Measurements from ENCODE around the gene PRKG1.
"Not testable (repeated sequence)": the region's sequence is repeated elsewhere in the genome, so short reads cannot be mapped to it uniquely, and the experiment has no call there.

Gene PRKG1

DNA sequence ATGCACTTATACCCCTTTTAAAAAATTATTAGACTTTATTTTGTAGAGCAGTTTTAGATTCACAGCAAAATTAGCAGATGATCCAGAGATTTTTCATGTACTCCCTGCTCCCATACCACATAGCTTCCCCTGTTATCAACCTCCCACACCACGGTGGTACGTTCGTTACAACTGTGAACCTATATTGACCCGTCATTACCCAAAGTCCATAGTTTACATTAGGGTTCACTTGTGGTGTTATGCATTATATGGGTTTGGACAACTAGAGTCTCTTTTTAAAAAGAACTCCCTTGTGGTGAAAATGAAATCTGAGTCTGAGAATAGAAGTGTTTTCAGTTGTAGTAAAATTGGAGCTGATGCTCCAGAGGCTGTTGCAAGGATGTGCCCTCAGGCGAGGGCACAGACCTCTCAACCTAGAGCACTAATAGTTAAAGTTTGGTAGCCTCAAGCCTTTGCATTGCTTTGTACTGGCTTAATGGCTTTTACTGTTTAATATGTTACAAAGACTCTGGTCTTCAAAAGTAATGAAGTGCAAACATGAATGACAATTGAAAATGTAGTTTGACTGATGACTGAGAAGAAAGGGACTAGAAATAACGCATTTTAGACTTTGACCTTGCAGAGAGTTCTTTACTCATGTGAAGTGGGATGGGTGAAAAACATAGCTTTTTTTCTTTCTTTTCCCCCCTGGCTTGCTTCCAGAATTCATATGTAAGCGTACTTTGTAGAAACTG is 655.7 kb downstream of the PRKG1 start:
- DNase-seq = no peak

- no peak for DNase-seq
Observed at GRCh38 chr10:51733057-51733456, 658.8 kb downstream of the PRKG1 start.

DNA sequence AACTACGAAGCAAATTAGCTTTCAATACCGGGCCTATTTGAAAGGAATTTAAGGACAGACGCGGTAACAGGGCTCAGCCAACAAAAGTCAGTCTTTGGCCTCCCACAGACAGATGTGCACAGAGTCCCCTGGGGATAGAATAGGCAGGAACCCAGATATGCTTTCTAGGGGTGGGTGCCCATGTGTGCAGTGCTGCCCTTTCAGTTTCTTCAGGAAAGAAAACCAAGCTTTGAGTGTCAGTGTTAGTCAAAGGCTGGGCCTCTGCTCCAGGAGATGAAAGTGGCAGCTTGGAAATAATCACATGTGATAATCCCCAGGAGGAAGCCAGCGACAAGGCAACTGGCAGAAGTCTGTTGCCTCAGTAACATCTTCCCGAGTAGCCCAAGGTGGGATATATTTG is 668.9 kb downstream of the PRKG1 start:
- DNase-seq = peak; percentile 18

DNA sequence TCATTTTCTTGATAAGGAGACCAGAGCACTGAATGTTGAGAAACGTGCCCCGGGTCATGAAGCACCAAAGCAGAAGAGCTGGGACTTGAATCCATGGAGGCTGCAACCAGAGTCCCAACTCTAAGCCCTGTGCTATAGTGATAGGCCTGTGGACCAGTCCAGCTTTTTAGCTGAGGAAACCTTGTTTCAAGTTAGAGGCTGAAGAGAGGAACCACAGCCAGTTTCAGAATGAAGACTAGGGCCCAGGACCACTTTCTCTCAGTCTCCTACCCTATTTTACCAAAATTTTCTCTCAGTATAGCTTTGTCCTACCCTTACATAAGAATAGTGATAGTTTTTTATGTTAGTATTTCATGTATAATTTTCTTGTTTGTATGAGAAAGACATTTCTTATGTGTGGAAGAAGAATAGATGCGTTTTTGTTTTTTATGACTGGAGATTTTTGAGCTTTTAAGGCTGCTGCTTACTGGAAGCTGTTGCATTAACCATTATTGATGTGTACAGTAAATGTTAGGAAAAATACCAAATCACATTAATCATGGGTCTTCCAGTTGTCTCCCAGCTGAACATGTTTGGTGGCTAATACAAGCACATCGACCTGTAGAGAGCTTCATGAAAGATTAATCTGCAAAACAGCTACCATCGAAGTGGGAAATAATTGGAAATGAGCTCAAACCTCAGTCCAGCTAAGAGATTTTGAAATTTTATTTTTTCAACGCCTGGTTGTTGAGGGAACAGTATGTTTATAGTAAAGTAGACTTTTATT is 670.1 kb downstream of the PRKG1 start:
- no peak for DNase-seq

GRCh38 chr10:51745397-51745796 is 671.1 kb downstream of the PRKG1 start:
- no peak for DNase-seq

- DNase-seq = no peak
Observed at GRCh38 chr10:51747216-51747615, 672.9 kb downstream of the PRKG1 start.

DNA sequence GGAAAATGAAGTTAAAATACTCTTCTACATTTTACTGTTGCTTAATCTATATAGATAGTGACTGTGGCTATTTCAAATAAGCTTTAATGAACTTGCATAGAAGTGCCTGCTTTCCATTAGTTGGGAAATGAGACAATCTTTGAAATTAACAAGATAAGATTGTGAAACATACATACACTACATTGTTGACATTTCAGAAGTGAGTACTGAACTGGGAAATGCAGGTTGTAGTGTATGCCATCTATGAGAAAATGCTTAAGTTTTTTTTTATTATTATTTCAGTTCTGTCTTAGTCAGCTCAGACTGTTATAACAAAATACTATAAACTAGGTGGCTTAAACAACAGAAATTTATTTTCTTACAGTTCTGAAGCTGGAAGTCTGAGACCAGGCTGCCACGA is 674.7 kb downstream of the PRKG1 start:
- DNase-seq = no peak

- DNase-seq = no peak
Observed at GRCh38 chr10:51758366-51758765, 684.1 kb downstream of the PRKG1 start.

- not testable (repeated sequence) for DNase-seq
Observed at GRCh38 chr10:51758838-51759237, 684.6 kb downstream of the PRKG1 start.

- no peak for DNase-seq
Observed at GRCh38 chr10:51759896-51760534, 685.7 kb downstream of the PRKG1 start.

GRCh38 chr10:51760864-51761640 is 686.8 kb downstream of the PRKG1 start:
- DNase-seq = no peak

DNA sequence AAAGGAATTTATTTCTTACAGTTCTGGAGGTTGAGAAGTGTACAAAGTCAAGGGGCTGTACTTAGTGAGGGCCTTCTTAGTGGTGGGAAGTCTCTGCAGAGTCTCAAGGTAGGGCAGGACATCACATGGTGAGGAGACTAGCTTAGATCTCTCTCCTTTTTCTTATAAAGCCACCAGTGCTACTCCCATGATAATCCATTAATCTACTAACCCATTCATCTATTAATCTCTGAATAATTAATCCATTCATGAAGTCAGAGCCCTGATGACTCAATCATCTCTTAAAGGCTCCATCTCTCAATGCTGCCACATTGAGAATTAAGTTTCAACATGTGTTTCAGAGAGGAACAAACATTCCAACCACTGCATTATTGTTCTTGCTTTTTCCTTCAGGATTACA is 689.5 kb downstream of the PRKG1 start:
- no peak for DNase-seq

- DNase-seq = no peak
Observed at GRCh38 chr10:51765284-51765971, 691.1 kb downstream of the PRKG1 start.

- no peak for DNase-seq
Observed at GRCh38 chr10:51766423-51767102, 692.3 kb downstream of the PRKG1 start.

- no peak for DNase-seq
Observed at GRCh38 chr10:51767103-51767763, 692.9 kb downstream of the PRKG1 start.

- DNase-seq = no peak
Observed at GRCh38 chr10:51768886-51769465, 694.7 kb downstream of the PRKG1 start.

DNA sequence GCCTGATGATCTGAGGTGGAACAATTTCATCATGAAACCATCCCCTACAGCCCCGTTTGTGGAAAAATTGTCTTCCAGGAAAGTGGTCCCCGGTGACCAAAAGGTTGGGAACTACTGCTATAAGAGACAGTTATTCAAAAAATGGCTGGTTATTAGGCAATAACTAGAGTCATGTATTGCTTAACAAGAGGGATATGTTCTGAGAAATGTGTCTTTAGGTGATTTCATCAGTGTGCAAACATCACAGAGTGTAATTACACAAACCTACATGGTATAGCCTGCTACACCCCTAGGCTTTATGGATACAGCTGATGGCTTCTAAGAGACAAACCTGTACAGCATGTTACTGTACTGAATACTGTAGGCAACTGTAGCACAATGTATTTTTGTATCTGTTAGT is 696.4 kb downstream of the PRKG1 start:
- DNase-seq = no peak

- DNase-seq = no peak
Observed at GRCh38 chr10:51772387-51772786, 698.1 kb downstream of the PRKG1 start.

DNA sequence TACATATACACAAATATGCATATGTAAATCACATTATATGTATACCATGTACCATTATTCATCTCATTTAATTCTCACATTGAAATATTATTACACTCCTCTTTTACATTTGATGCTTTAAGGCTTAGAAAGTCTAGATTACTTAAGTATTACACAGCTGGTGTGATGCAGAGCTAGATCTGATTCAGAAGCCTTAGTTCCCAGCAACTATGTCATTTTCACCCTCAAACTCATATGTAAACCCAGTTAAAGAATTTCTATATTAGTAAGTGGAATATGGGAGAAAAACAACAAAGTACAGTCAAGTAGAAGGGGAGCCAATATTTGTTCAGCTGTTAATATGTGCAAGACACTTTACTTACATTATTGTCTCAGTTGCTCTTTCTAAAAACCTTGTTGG is 699.4 kb downstream of the PRKG1 start:
- DNase-seq = no peak

DNA sequence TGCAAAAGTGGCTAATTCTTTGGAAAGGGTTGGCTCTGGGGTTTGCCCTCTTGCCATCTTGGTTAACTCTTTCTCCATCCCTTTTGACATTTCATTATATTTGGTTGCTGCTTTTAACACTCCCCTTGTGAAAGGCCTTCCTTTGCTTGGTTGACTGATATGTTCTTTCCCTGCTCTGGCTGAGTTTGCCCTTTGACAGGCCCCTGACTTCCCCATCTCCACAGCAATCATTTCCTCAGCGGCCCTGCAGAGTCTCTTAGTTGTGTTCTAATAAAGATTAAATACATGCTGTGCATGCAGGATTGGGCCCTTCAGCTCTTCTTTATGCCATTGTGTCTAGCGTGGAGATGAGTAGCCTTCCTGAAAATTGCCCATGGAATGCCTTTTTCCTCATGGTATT is 709.7 kb downstream of the PRKG1 start:
- no peak for DNase-seq
